Psoas muscle (tissue), 8 donors: ENCODE measurements around the gene CPAMD8. TPM values are rescaled to one million over a fixed set of nuclear protein-coding genes. Genes with fewer than 3 reads are reported as not detected.

ENCODE experiments used
- ATAC-seq, 4 donors: fragments of 200-7000 bp; cut with Tn5 transposase; one replicate each; pipeline ENCODE4 v1.9.1; 2020; ENCODE audit warnings: moderate library complexity in 3 of 4, mild to moderate bottlenecking in 2 of 4
- DNase-seq, 2 donors: peaks; one replicate each; pipeline ENCODE4 v3.0.0-alpha.2; 2020
- H3K27ac ChIP-seq: fragments of 200-600 bp; one replicate; pipeline ENCODE4 v1.8.0; 2022
- H3K27me3 ChIP-seq, 3 donors: fragments of 200-600 bp in 1 of 3; one replicate each; pipeline versions ENCODE4 v1.6.1 to v1.8.0; 2013 to 2022; ENCODE audit warnings: low read length in 2 of 3, mild to moderate bottlenecking in 2 of 3, moderate library complexity in 1 of 3; ENCODE audit not compliant: insufficient read depth in 3 of 3
- H3K36me3 ChIP-seq, 2 donors: fragments of 200-600 bp in 1 of 2; one replicate each; pipeline versions ENCODE4 v1.6.1 to v1.8.0; 2013 to 2022; ENCODE audit warnings: low read depth in 1 of 2, mild to moderate bottlenecking in 1 of 2, moderate library complexity in 1 of 2; ENCODE audit not compliant: insufficient read depth in 1 of 2
- H3K4me1 ChIP-seq: fragments of 200-600 bp; one replicate; pipeline ENCODE4 v1.8.0; 2022
- H3K4me3 ChIP-seq: fragments of 200-600 bp; one replicate; pipeline ENCODE4 v1.8.0; 2022; ENCODE audit warnings: mild to moderate bottlenecking
- H3K9me3 ChIP-seq: fragments of 200-600 bp; one replicate; pipeline ENCODE4 v1.8.0; 2022
- CTCF ChIP-seq: fragments of 200-600 bp; IDR thresholded peaks from one replicate; pipeline ENCODE4 v1.8.0; 2022; ENCODE audit warnings: antibody characterized with exemption
- WGBS, 3 donors: extraction: QIAGEN DNeasy Blood & Tissue Kit; methylation state at CpG; one replicate each; pipeline versions ENCODE4 v1.1.6 to v1.1.7; 2013; 5-methylcytosine and 5-hydroxymethylcytosine counted together
- intact Hi-C, 2 donors: fragments of 100-400 bp; cut with DNase I; formaldehyde crosslinking; loops; one replicate each; pipeline versions ENCODE4 v1.11.0 to v1.14.2; 2022
- polyA plus RNA-seq, 3 donors: library from polyadenylated mRNA; stranded (reverse); fragments of 200-250 nt; gene quantifications; one replicate each; pipeline ENCODE4 v1.2.3, GENCODE V29; 2013
- total RNA-seq, 4 donors: library from RNA; stranded (reverse); fragmentation: NEBNext Ultra II Directional in 2 of 4; extraction: Animal tissue kit (Norgen Biotek cat#: 25700) in 2 of 4; gene quantifications; one replicate each; pipeline versions ENCODE4 v1.2.1 to v1.2.4, GENCODE V29; 2021 to 2023
- donor health status: healthy with polysubstance abuse.
- donor health status: DM: no; HTN: no; CAD: no; lungs with moderate emphysema.
- donor health status: Bipolar disorder and iron deficiency.
- donor health status: healthy.
- donor health status: DM: yes; HTN: yes; CAD: no.
- donor health status: DM: no; HTN: no; CAD: no.
- donor health status: DM: no; HTN: no; CAD: no.
- donor health status: DM: yes; HTN: yes; CAD: no.

CPAMD8 gene
- total and polyA plus RNA-seq, 7 donors, result 3.2 to 9.9 (median 8.2) TPM

- H3K9me3 ChIP-seq, result peaks cover 7% of the 10 kb centered on the region
- no peak overlapping the region for H3K27ac ChIP-seq
- 77 to 89% (median 85%) methylated on average over 3 of the region's 3 CpGs for WGBS, 3 donors
- no peak for TF ChIP-seq CTCF
- H3K36me3 ChIP-seq, result peaks cover 0 to 17% of the 10 kb centered on the region in 2 donors
- intact Hi-C loops, result no loop called here
- H3K27me3 ChIP-seq, result peaks cover 0 to 8% (median 0%) of the 10 kb centered on the region in 3 donors
- H3K4me1 ChIP-seq, result no peaks in the 10 kb centered on the region
- H3K4me3 ChIP-seq, result no peak overlapping the region
- ATAC-seq (no peak), DNase-seq (no peak)
These were observed 143.1 kb downstream of the CPAMD8 start for GRCh38 chr19:16883522-16883921.

GRCh38 chr19:16882146-16882545 is 144.5 kb downstream of the CPAMD8 start:
- Histone ChIP-seq H3K36me3 (peaks cover 2 to 31% of the 10 kb centered on the region in 2 donors), H3K4me1 (no peaks in the 10 kb centered on the region), H3K9me3 (peaks cover 7% of the 10 kb centered on the region), H3K27ac (no peak overlapping the region), H3K27me3 (no peaks in the 10 kb centered on the region), H3K4me3 (no peak overlapping the region)
- 88 to 90% (median 89%) methylated on average over 3 of the region's 3 CpGs for WGBS, 3 donors
- no peak for TF ChIP-seq CTCF
- ATAC-seq (no peak), DNase-seq (no peak)
- intact Hi-C loops, result no loop called here

- no peak for ATAC-seq
These were observed 145.6 kb downstream of the CPAMD8 start for GRCh38 chr19:16880884-16881554.

GRCh38 chr19:16878181-16878965 is 148.2 kb downstream of the CPAMD8 start:
- peaks cover 7% of the 10 kb centered on the region for H3K9me3 ChIP-seq
- 94 to 96% (median 95%) methylated on average over 43 to 55 of the region's 55 CpGs for WGBS, 3 donors
- no peak for TF ChIP-seq CTCF
- H3K27me3 ChIP-seq, result no peaks in the 10 kb centered on the region
- H3K4me3 ChIP-seq, result no peak overlapping the region
- no peak for DNase-seq
- no peak for ATAC-seq
- intact Hi-C loops, result no loop called here
- no peak overlapping the region for H3K27ac ChIP-seq
- H3K4me1 ChIP-seq, result no peaks in the 10 kb centered on the region
- peaks cover 2 to 51% of the 10 kb centered on the region in 2 donors for H3K36me3 ChIP-seq

More at GRCh38 chr19:16880884-16881554, 145.6 kb downstream of the CPAMD8 start:
- WGBS, 3 donors, result 84 to 92% (median 91%) methylated on average over 8 of the region's 8 CpGs
- peaks cover 7% of the 10 kb centered on the region for H3K9me3 ChIP-seq
- DNase-seq, result no peak
- H3K36me3 ChIP-seq, result peaks cover 2 to 42% of the 10 kb centered on the region in 2 donors
- no peak overlapping the region for H3K4me3 ChIP-seq
- no peaks in the 10 kb centered on the region for H3K27me3 ChIP-seq
- no peak overlapping the region for H3K27ac ChIP-seq
- no peaks in the 10 kb centered on the region for H3K4me1 ChIP-seq
- no peak for TF ChIP-seq CTCF
- intact Hi-C loops, result no loop called here
